ENCODE data around the gene NXN. TPM values are rescaled to one million over a fixed set of nuclear protein-coding genes. Genes with fewer than 3 reads are reported as not detected.
A peak's percentile ranks its signal among the peaks of the same experiment; 100 is the strongest.

NXN gene
- total RNA-seq, 1 donor from 2014 or later: 177 TPM

DNA sequence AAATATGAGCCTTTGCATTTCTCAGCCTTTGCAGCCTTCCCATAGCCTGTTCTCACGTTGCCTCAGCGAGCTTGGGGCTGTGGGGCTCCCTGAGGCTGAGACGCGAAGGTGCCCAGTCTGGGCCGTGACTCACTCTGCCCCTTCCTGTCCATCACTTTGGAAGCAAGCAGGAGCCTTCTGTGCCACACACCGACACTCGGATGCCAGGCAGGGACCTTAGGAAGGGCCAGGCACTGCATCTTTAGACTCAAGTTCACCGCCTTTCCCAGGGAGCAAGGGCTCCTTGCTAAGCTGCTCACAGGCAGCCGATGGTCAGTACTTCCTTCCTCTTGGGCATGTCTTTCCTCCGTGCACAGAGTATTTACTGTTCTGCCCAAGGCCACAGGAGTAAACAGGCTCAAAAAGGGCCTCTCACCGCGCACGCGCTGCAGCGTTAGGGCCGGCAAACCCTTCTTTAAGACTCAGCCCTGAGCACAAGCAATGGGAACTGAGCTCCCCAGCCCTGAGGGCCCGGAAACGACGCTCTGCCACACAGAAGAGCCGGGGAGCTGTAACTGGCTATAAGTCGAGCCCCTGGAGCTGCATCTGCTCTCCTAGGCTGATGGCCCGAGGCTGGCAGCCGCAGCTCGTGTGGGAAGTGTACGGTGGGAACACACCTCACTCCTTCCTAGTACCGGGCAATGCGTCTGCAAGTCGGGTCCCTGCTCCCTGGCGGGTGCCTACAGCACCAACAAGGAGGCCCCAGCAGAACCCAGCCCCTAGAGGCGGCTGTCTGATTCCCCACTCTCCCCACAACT is 24.6 kb upstream of the NXN start:
- no peaks in the 10 kb centered on the region for H3K36me3 Mint-ChIP-seq (ENCODE audit: unreplicated experiment)
- H3K27me3 Mint-ChIP-seq (ENCODE audit: unreplicated experiment): peaks cover 12% of the 10 kb centered on the region
- no peak overlapping the region for H3K27ac Mint-ChIP-seq (ENCODE audit: unreplicated experiment)

GRCh38 chr17:1003633-1003971 is 24.0 kb upstream of the NXN start:
- Mint-ChIP-seq H3K27me3 (ENCODE audit: unreplicated experiment) (peaks cover 9% of the 10 kb centered on the region), H3K4me3 (ENCODE audit: unreplicated experiment) (no peak overlapping the region), H3K9me3 (ENCODE audit: unreplicated experiment) (peaks cover 19% of the 10 kb centered on the region), H3K36me3 (ENCODE audit: unreplicated experiment) (no peaks in the 10 kb centered on the region), H3K27ac (ENCODE audit: unreplicated experiment) (no peak overlapping the region), H3K4me1 (ENCODE audit: low read depth, unreplicated experiment) (peaks cover 37% of the 10 kb centered on the region)
- DNase-seq: no peak
- TF ChIP-seq, protein P1, sequence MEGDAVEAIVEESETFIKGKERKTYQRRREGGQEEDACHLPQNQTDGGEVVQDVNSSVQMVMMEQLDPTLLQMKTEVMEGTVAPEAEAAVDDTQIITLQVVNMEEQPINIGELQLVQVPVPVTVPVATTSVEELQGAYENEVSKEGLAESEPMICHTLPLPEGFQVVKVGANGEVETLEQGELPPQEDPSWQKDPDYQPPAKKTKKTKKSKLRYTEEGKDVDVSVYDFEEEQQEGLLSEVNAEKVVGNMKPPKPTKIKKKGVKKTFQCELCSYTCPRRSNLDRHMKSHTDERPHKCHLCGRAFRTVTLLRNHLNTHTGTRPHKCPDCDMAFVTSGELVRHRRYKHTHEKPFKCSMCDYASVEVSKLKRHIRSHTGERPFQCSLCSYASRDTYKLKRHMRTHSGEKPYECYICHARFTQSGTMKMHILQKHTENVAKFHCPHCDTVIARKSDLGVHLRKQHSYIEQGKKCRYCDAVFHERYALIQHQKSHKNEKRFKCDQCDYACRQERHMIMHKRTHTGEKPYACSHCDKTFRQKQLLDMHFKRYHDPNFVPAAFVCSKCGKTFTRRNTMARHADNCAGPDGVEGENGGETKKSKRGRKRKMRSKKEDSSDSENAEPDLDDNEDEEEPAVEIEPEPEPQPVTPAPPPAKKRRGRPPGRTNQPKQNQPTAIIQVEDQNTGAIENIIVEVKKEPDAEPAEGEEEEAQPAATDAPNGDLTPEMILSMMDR (IDR thresholded peaks at IDR 0.05; ENCODE audit: partially characterized antibody, unreplicated experiment): no peak

More for the DNA sequence above, 24.6 kb upstream of the NXN start:
- TF ChIP-seq, protein P1 (IDR thresholded peaks at IDR 0.05; ENCODE audit: partially characterized antibody, unreplicated experiment): no peak
- no peak overlapping the region for H3K4me3 Mint-ChIP-seq (ENCODE audit: unreplicated experiment)
- H3K9me3 Mint-ChIP-seq (ENCODE audit: unreplicated experiment): peaks cover 18% of the 10 kb centered on the region
- DNase-seq: no peak
- peaks cover 35% of the 10 kb centered on the region for H3K4me1 Mint-ChIP-seq (ENCODE audit: low read depth, unreplicated experiment)

GRCh38 chr17:1002771-1003555 is 23.4 kb upstream of the NXN start:
- H3K36me3 Mint-ChIP-seq (ENCODE audit: unreplicated experiment): no peaks in the 10 kb centered on the region
- no peak overlapping the region for H3K4me3 Mint-ChIP-seq (ENCODE audit: unreplicated experiment)
- H3K4me1 Mint-ChIP-seq (ENCODE audit: low read depth, unreplicated experiment): peaks cover 42% of the 10 kb centered on the region
- TF ChIP-seq, protein P1 (IDR thresholded peaks at IDR 0.05; ENCODE audit: partially characterized antibody, unreplicated experiment): no peak
- no peak for DNase-seq
- peak overlapping the region; percentile 94 for H3K27ac Mint-ChIP-seq (ENCODE audit: unreplicated experiment)
- H3K27me3 Mint-ChIP-seq (ENCODE audit: unreplicated experiment): peaks cover 9% of the 10 kb centered on the region
- H3K9me3 Mint-ChIP-seq (ENCODE audit: unreplicated experiment): peaks cover 24% of the 10 kb centered on the region

DNA sequence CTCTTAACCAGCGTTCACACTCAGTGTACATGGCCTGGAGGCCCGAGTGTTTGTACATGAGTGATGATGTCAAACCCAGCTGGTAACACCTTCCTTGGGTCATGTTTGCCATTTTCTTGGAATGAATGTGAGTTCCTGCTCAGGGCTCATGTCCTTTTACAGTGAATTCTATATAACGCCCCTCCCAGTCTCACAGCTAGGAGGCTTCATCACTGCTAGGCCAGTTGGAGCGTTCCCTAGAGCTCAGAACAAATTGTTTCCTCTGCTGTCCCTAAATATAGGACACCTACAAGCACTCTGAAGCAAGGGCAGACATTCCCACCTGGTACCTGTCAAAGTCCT is 22.8 kb upstream of the NXN start:
- no peak for DNase-seq
- Mint-ChIP-seq H3K4me1 (ENCODE audit: low read depth, unreplicated experiment) (peaks cover 45% of the 10 kb centered on the region), H3K27me3 (ENCODE audit: unreplicated experiment) (peaks cover 9% of the 10 kb centered on the region), H3K4me3 (ENCODE audit: unreplicated experiment) (peak overlapping the region; percentile 65), H3K36me3 (ENCODE audit: unreplicated experiment) (no peaks in the 10 kb centered on the region), H3K9me3 (ENCODE audit: unreplicated experiment) (peaks cover 24% of the 10 kb centered on the region), H3K27ac (ENCODE audit: unreplicated experiment) (peak overlapping the region; percentile 94)
- TF ChIP-seq, protein P1 (IDR thresholded peaks at IDR 0.05; ENCODE audit: partially characterized antibody, unreplicated experiment): no peak

All from glutamatergic neuron (in vitro differentiated cells).